Right kidney (tissue), 1 donor: ENCODE measurements around the gene SHISA6.
"Not testable (repeated sequence)": the region's sequence is repeated elsewhere in the genome, so short reads cannot be mapped to it uniquely, and the experiment has no call there.

Source experiments
- DNase-seq: peaks from one replicate; pipeline ENCODE4 v3.0.0-alpha.2; 2016

SHISA6 gene

DNA sequence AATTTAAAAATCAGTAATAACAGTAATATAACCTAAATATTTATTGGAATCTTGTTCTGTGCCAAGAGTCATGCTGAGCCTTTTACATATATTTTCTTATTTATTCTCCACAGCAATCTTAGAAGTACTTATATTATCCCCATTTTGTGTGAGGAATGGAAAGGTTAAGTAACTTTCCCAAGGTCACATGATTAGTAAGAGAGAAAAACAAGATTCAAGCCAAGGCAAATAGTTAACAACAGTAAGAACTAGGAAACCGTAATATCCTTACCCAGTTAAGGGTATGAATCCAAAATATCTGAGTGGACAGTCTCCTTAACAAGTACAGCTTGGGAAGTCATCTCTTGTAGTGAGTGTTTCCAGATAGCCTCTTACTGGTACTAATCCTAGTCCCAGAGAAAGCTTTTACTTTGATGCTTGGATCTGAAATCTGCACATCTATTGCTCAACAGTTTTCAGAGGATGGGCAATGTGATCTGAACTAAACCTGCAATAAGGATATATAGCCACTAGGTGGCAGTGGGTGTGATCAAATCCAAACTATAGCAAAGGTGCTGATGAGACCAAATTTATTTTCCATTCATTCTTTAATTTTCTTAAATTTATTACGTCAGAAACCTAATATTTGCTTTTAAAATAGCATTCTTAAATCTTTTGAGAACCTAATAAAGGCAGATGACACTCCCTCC is 23.3 kb downstream of the SHISA6 start:
- DNase-seq: no peak

- no peak for DNase-seq
Observed at GRCh38 chr17:11267999-11268575, 27.1 kb downstream of the SHISA6 start.

GRCh38 chr17:11269210-11269609 is 28.2 kb downstream of the SHISA6 start:
- no peak for DNase-seq

- no peak for DNase-seq
Observed at GRCh38 chr17:11272191-11272590, 31.2 kb downstream of the SHISA6 start.

DNA sequence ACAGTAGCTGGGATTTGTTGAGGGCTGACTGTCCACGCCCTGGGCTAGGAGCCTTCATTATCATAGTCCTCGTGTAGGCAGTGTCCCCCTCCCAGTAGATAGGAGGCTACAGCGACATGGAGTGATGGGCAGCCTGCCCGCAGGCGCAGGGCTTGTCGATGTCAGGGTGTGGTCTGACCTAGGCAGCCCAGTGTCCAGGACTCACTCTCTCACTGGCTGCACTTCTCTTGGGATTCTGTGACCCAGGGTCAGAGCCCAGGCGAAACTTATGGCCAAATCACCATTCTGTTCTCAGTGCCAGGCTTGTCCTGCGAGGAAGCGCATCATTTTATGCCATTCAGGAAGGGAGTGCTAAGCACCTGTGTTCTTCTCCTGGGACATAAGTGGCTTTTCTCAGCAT is 32.6 kb downstream of the SHISA6 start:
- DNase-seq: no peak

GRCh38 chr17:11274106-11274505 is 33.1 kb downstream of the SHISA6 start:
- DNase-seq: no peak

- DNase-seq: no peak
Observed at GRCh38 chr17:11276486-11276885, 35.5 kb downstream of the SHISA6 start.

- no peak for DNase-seq
Observed at GRCh38 chr17:11278186-11278991, 37.4 kb downstream of the SHISA6 start.

DNA sequence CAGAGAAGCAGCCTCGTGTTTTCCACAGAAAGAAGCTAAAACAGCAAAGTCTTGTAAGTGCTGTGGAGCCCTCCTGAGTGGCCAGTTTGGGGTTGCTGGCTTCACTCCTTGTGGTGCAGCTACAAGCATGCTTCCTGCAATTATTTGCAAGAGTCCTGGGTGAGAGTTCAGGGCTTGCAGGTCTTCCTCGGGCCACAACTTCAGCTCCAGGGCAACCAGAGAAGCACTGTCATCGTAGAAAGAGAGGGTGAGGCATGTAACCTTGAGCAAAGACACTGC is 37.9 kb downstream of the SHISA6 start:
- no peak for DNase-seq

DNA sequence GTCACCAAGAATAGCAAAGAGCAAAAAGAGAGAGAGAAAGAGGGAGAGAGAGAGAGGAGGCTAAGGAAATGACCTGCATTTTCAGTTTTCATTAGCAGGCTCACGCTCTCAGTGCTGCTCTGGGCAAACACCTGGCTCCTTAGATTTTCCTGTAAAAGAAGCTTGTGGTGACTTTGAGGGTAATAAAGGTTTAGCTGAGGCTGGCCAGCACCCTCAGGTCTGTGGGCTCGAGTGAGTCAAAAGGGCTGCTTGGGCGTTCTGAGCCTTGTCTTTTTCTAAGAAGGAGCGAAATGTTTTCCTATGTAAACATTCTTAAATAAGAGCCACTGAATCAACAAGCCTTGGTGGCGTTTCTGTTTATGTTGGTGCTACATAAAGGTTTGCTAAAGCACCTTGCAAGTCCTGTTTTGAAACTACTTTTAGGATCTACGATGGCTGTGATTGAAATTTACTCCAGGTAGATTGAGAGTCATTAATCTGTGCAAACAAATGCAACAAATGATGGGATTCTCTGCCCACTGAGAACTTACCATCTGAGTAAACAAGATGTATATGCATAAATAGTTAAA is 38.8 kb downstream of the SHISA6 start:
- DNase-seq: no peak

GRCh38 chr17:11282586-11282985 is 41.6 kb downstream of the SHISA6 start:
- no peak for DNase-seq

DNA sequence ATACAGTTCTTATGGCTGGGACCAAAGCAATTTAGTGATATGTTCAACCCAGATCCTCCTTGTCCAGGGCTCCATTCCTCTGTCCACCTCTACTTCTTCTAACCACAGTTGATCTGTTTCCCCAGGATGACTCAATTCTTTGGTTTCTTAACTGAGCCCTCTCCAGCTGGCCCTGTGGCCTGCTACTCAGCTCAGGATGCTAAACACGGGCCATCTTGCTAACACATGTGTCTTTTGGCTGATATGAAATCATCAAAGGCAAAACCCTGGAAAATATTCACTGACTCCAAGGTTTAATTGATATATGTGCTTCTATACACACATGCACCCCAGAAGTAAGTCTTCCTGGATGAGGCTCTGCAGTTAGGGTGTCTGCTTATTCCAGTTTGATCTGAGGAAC is 43.8 kb downstream of the SHISA6 start:
- DNase-seq: no peak

- DNase-seq: no peak
Observed at GRCh38 chr17:11285946-11286345, 44.9 kb downstream of the SHISA6 start.

DNA sequence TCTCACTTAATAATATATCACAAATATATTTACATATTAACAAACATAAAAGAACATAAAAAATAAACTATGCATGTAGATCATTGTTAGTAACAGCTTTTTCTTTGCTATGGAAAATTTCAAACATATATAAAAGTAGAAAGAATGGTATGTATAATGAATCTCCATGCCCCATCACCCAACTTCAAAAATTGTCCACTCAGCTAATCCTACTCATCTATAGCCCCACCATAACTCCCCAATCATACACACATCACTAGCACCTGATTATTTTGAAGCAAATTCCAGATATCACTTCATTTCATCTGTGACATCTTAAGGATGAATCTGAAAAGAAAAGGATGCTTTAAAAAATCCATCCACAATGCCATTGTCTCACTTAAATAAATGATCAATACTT is 46.8 kb downstream of the SHISA6 start:
- no peak for DNase-seq

- DNase-seq: no peak
Observed at GRCh38 chr17:11290814-11291213, 49.8 kb downstream of the SHISA6 start.

- DNase-seq: no peak
Observed at GRCh38 chr17:11292491-11292890, 51.5 kb downstream of the SHISA6 start.

GRCh38 chr17:11293480-11293879 is 52.5 kb downstream of the SHISA6 start:
- DNase-seq: no peak

DNA sequence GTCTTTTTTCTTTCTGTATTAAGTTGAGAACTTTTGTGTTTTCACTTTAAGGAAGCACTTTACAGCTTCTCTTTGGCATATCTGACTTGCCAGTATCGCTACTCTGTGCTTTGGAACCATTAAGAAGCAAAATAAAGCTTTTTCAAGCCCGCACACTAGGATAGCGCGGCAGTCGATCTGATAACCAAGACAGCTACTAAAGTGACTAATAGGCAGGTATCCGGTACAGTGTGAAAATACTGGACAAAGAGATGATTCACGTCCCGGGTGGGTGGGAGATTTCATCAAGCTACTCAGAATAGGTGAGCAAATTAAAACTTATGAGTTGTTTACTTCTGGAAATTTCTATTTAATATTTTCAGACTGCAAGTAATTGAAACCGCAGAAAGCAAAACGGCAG is 53.8 kb downstream of the SHISA6 start:
- no peak for DNase-seq

GRCh38 chr17:11296994-11297393 is 56.0 kb downstream of the SHISA6 start:
- no peak for DNase-seq

- no peak for DNase-seq
Observed at GRCh38 chr17:11298401-11298800, 57.4 kb downstream of the SHISA6 start.

- no peak for DNase-seq
Observed at GRCh38 chr17:11300201-11300600, 59.2 kb downstream of the SHISA6 start.

DNA sequence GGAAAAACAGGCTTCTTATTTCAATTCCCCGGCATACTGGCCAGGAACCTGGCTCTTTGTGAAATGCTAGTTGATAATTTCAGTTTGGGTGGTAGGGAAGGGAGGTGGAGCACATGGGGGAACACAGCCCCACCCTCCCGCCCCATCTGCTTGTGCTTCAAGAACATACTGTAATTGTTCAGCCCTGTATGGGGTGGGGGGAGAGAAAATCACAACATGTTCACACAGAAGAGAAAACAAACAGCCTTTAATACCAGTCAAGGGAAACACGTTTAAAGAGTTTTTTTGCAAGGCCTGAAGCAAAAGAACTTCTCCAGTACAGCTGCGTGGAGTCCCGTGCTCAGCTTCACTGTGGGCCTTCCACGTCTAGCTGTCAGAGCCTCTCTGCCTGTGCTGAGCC is 59.7 kb downstream of the SHISA6 start:
- no peak for DNase-seq

DNA sequence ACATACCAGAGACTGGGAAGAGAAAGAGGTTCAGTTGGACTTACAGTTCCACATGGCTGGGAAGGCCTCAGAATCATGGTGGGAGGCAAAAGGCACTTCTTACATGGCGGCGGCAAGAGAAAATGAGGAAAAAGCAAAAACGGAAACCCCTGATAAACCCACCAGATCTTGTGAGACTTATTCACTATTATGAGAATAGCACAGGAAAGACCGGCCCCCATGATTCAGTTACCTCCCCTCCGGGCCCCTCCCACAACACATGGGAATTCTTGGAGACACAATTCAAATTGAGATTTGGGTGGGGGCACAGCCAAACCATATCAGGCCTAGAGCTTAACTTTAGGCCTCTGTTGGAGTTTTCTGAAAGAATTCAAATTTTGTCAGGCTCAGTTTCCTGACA is 60.9 kb downstream of the SHISA6 start:
- DNase-seq: not testable (repeated sequence)
